IMR-90 (cell line): ENCODE data around the gene NUB1. TPM values are rescaled to one million over a fixed set of nuclear protein-coding genes. Genes with fewer than 3 reads are reported as not detected.

Experiments used
- ATAC-seq: fragments of 200-7000 bp; cut with Tn5 transposase; 2 replicates; pipeline ENCODE4 v1.9.1; 2020; ENCODE audit warnings: low read depth, mild to moderate bottlenecking, moderate library complexity
- BruUV-seq: library from RNA; stranded (reverse); fragments of 400-500 nt; replicated peaks from 2 replicates; lab custom pipeline; 2021; lab: Mats Ljungman, UMichigan
- CTCF ChIA-PET: fragments of 300-600 bp; formaldehyde crosslinking; extraction: SDS; loops from one replicate; lab custom pipeline; 2021; ENCODE audit warnings: antibody characterized with exemption; lab: Yijun Ruan, JAX
- POLR2A ChIA-PET: fragments of 300-600 bp; sonication (Branson Sonifier 250); formaldehyde crosslinking; loops from one replicate; lab custom pipeline; 2022; ENCODE audit warnings: antibody characterized with exemption; ENCODE audit not compliant: unreplicated experiment; lab: Charles Lee
- DNase-seq: peaks from one replicate; pipeline ENCODE4 v3.0.0; 2013
- H2AFZ ChIP-seq: replicated peaks from 2 replicates; pipeline ENCODE3; 2013; ENCODE audit warnings: low read length, mild to moderate bottlenecking; ENCODE audit not compliant: poor library complexity
- H2AK5ac ChIP-seq: 2 replicates; pipeline ENCODE4 v1.6.1; 2013; ENCODE audit warnings: low read depth, low read length, inconsistent platforms
- H2AK9ac ChIP-seq: replicated peaks from 2 replicates; pipeline ENCODE3; 2013; ENCODE audit warnings: mild to moderate bottlenecking, low read depth, low read length, moderate library complexity; ENCODE audit not compliant: poor library complexity
- H2BK120ac ChIP-seq: 2 replicates; pipeline ENCODE4 v1.6.1; 2013; ENCODE audit warnings: low read depth, low read length, inconsistent platforms
- H2BK15ac ChIP-seq: 3 replicates; pipeline ENCODE4 v1.6.1; 2013; ENCODE audit warnings: low read depth, low read length, inconsistent platforms
- H2BK20ac ChIP-seq: 2 replicates; pipeline ENCODE4 v1.6.1; 2013; ENCODE audit warnings: low read depth, mild to moderate bottlenecking, inconsistent platforms, low read length, moderate library complexity
- H2BK5ac ChIP-seq: 2 replicates; pipeline ENCODE4 v1.6.1; 2013; ENCODE audit warnings: mild to moderate bottlenecking, low read depth, low read length, inconsistent platforms; ENCODE audit not compliant: poor library complexity, severe bottlenecking
- H3K14ac ChIP-seq: replicated peaks from 2 replicates; pipeline ENCODE4 v1.6.1; 2013; ENCODE audit warnings: low read depth, low read length, inconsistent platforms
- H3K18ac ChIP-seq: 2 replicates; pipeline ENCODE4 v1.6.1; 2013; ENCODE audit warnings: low read depth, low read length, control low read depth
- H3K23ac ChIP-seq: 2 replicates; pipeline ENCODE4 v1.6.1; 2013; ENCODE audit warnings: low read depth, low read length, inconsistent platforms
- H3K27ac ChIP-seq: 2 replicates; pipeline ENCODE4 v1.5.1; 2013; ENCODE audit warnings: mild to moderate bottlenecking, control low read depth, low read length; ENCODE audit not compliant: insufficient read depth
- H3K27me3 ChIP-seq: 2 replicates; pipeline ENCODE4 v1.6.1; 2013; ENCODE audit warnings: low read length; ENCODE audit not compliant: control insufficient read depth, insufficient read depth
- H3K36me3 ChIP-seq: 2 replicates; pipeline ENCODE4 v1.6.1; 2013; ENCODE audit warnings: low read length, mixed read lengths; ENCODE audit not compliant: control insufficient read depth, insufficient read depth
- H3K4ac ChIP-seq: 2 replicates; pipeline ENCODE4 v1.6.1; 2013; ENCODE audit warnings: low read depth, low read length, inconsistent platforms
- H3K4me1 ChIP-seq: 2 replicates; pipeline ENCODE4 v1.6.1; 2013; ENCODE audit warnings: low read length, mixed read lengths; ENCODE audit not compliant: control insufficient read depth, insufficient read depth
- H3K4me2 ChIP-seq: 2 replicates; pipeline ENCODE4 v1.6.1; 2013; ENCODE audit warnings: low read depth, mild to moderate bottlenecking, control low read depth, low read length, moderate library complexity
- H3K4me3 ChIP-seq: 2 replicates; pipeline ENCODE4 v1.5.1; 2013; ENCODE audit warnings: low read depth, mild to moderate bottlenecking, control low read depth, low read length, moderate library complexity; ENCODE audit not compliant: insufficient read depth
- H3K56ac ChIP-seq: 2 replicates; pipeline ENCODE4 v1.6.1; 2013; ENCODE audit warnings: low read length, inconsistent platforms; ENCODE audit not compliant: insufficient read depth; ENCODE audit errors: extremely low read depth
- H3K79me1 ChIP-seq, 2 experiments: 2 replicates each; pipeline ENCODE4 v1.6.1; 2013; ENCODE audit warnings: low read length in 2 of 2, inconsistent platforms in 1 of 2, low read depth in 1 of 2
- H3K9ac ChIP-seq: 2 replicates; pipeline ENCODE4 v1.6.1; 2013; ENCODE audit warnings: low read depth, low read length, control low read depth
- H3K9me1 ChIP-seq: 2 replicates; pipeline ENCODE4 v1.6.1; 2013; ENCODE audit warnings: low read length, inconsistent platforms; ENCODE audit not compliant: insufficient read depth
- H3K9me3 ChIP-seq: 2 replicates; pipeline ENCODE4 v1.6.1; 2013; ENCODE audit warnings: low read length; ENCODE audit not compliant: control insufficient read depth, insufficient read depth
- H4K20me1 ChIP-seq: 2 replicates; pipeline ENCODE4 v1.6.1; 2013; ENCODE audit warnings: low read length, inconsistent platforms; ENCODE audit not compliant: insufficient read depth
- H4K5ac ChIP-seq: 2 replicates; pipeline ENCODE4 v1.6.1; 2013; ENCODE audit warnings: mild to moderate bottlenecking, low read depth, low read length, control low read depth
- H4K8ac ChIP-seq, 2 experiments: 2 replicates each; pipeline ENCODE4 v1.6.1; 2013; ENCODE audit warnings: low read depth in 2 of 2, low read length in 2 of 2, control low read depth in 1 of 2, inconsistent platforms in 1 of 2
- H4K91ac ChIP-seq: 2 replicates; pipeline ENCODE4 v1.6.1; 2013; ENCODE audit warnings: low read depth, low read length, inconsistent platforms; ENCODE audit not compliant: insufficient read depth
- CEBPB ChIP-seq: IDR thresholded peaks from 2 replicates; pipeline ENCODE4 v1.6.1; 2012; ENCODE audit warnings: low read depth, low read length, improper control_type of control experiment
- CHD1 ChIP-seq: IDR thresholded peaks from 2 replicates; pipeline ENCODE4 v1.6.1; 2012; ENCODE audit warnings: low read depth, low read length, improper control_type of control experiment
- CTCF ChIP-seq: conservative IDR thresholded peaks from 2 replicates; pipeline ENCODE4 v1.5.1; 2012; ENCODE audit warnings: mild to moderate bottlenecking, low read depth, low read length, improper control_type of control experiment
- ELK1 ChIP-seq: fragments of 150-350 bp; IDR thresholded peaks from 2 replicates; pipeline ENCODE4 v1.6.1; 2016; ENCODE audit warnings: low read depth, mild to moderate bottlenecking, low read length, moderate library complexity, borderline replicate concordance
- FOS ChIP-seq: fragments of 150-350 bp; IDR thresholded peaks from 2 replicates; pipeline ENCODE4 v1.6.1; 2016; ENCODE audit warnings: low read depth, low read length
- MXI1 ChIP-seq: IDR thresholded peaks from 2 replicates; pipeline ENCODE4 v1.6.1; 2012; ENCODE audit warnings: low read depth, mild to moderate bottlenecking, low read length, moderate library complexity, borderline replicate concordance
- NFE2L2 ChIP-seq: fragments of 150-350 bp; IDR thresholded peaks from 2 replicates; pipeline ENCODE4 v1.6.1; 2016; ENCODE audit warnings: low read depth, mild to moderate bottlenecking, low read length
- POLR2A ChIP-seq: IDR thresholded peaks from 2 replicates; pipeline ENCODE4 v1.6.1; 2012; ENCODE audit warnings: mild to moderate bottlenecking, low read depth, low read length
- RAD21 ChIP-seq: IDR thresholded peaks from 2 replicates; pipeline ENCODE4 v1.6.1; 2012; ENCODE audit warnings: low read length, improper control_type of control experiment
- SMC3 ChIP-seq: fragments of 150-350 bp; IDR thresholded peaks from 2 replicates; pipeline ENCODE4 v1.6.1; 2016; ENCODE audit warnings: low read depth, mild to moderate bottlenecking, antibody characterized with exemption, low read length, moderate library complexity
- USF2 ChIP-seq: fragments of 150-350 bp; IDR thresholded peaks from 2 replicates; pipeline ENCODE4 v1.6.1; 2017; ENCODE audit warnings: mild to moderate bottlenecking, antibody characterized with exemption, low read length, low read depth
- WGBS, 2 experiments: methylation state at CpG; one replicate each; pipeline versions ENCODE4 v1.1.5 to v1.1.7; 2013; ENCODE audit warnings: missing lambda C conversion rate in 2 of 2; ENCODE audit not compliant: insufficient read length in 1 of 2; ENCODE audit errors: extremely low coverage in 2 of 2; 5-methylcytosine and 5-hydroxymethylcytosine counted together
- dilution Hi-C: fragments of 300-500 bp; cut with HindIII; formaldehyde crosslinking; loops from one replicate; pipeline ENCODE4 v1.14.3; 2018; ENCODE audit warnings: low sequenced_read_pairs; ENCODE audit not compliant: unreplicated experiment
- in situ Hi-C: fragments of 300-500 bp; cut with MboI; formaldehyde crosslinking; loops from 3 replicates; pipeline ENCODE4 v1.14.3; 2019; ENCODE audit warnings: low sequenced_read_pairs, inconsistent platforms, mixed read lengths
- intact Hi-C: fragments of 100-400 bp; cut with micrococcal nuclease; formaldehyde crosslinking; loops from 2 replicates; pipeline ENCODE4 v1.10.0; 2022
- polyA plus RNA-seq, 3 experiments: library from polyadenylated mRNA; depleted of rRNA; stranded (reverse); fragments of >200 nt; gene quantifications; 2 replicates each; pipeline ENCODE4 v1.2.3, GENCODE V29; 2012; ENCODE audit warnings: low replicate concordance in 1 of 3
- total RNA-seq: library from RNA; depleted of rRNA; stranded (reverse); fragments of >200 nt; gene quantifications from 2 replicates; pipeline ENCODE4 v1.2.3, GENCODE V29; 2012

The NUB1 gene
- total and polyA plus RNA-seq, 2 of the 4 experiments (the other 2 are of a cell fraction) = 20.1 to 29.7 TPM

- no peak overlapping the region for H4K5ac ChIP-seq
- no peak for ATAC-seq
- H2AK9ac ChIP-seq = no peak overlapping the region
- dilution Hi-C loops = no loop called here
- BruUV-seq = no TSS peak
- H3K27ac ChIP-seq = no peak overlapping the region
- no peak overlapping the region for H2BK15ac ChIP-seq
- H3K9me1 ChIP-seq = no peaks in the 10 kb centered on the region
- in situ Hi-C loops = no loop called here
- no peak overlapping the region for H3K56ac ChIP-seq
- no peak overlapping the region for H3K4me3 ChIP-seq
- no peak overlapping the region for H4K8ac ChIP-seq
- H3K4ac ChIP-seq = no peak overlapping the region
- no peak overlapping the region for H3K9ac ChIP-seq
- no peak overlapping the region for H3K14ac ChIP-seq
- CTCF ChIA-PET = no interaction called here
- no peaks in the 10 kb centered on the region for H3K9me3 ChIP-seq
- no peak overlapping the region for H4K91ac ChIP-seq
- no peak overlapping the region for H2BK5ac ChIP-seq
- H2AK5ac ChIP-seq = no peak overlapping the region
- no peak overlapping the region for H2AFZ ChIP-seq
- no peaks in the 10 kb centered on the region for H3K4me1 ChIP-seq
- no peak overlapping the region for H2BK20ac ChIP-seq
- no peaks in the 10 kb centered on the region for H4K20me1 ChIP-seq
- POLR2A ChIA-PET = no interaction called here
- DNase-seq = no peak
- 92% methylated on average over 7 of the region's 13 CpGs; no CpG with 5 or more reads in 1 of the 2 experiments for WGBS, 2 experiments
- peaks cover 16% of the 10 kb centered on the region for H3K27me3 ChIP-seq
- H3K4me2 ChIP-seq = no peak overlapping the region
- H2BK120ac ChIP-seq = no peak overlapping the region
- H3K18ac ChIP-seq = no peak overlapping the region
- H3K23ac ChIP-seq = no peak overlapping the region
- H3K79me1 ChIP-seq = no peaks in the 10 kb centered on the region
- no peaks in the 10 kb centered on the region for H3K36me3 ChIP-seq
- TF ChIP-seq CEBPB (no peak), FOS (no peak), CHD1 (no peak), CTCF (no peak), USF2 (no peak), MXI1 (no peak), SMC3 (no peak), ELK1 (no peak), POLR2A (no peak), NFE2L2 (no peak), RAD21 (no peak)
- intact Hi-C loops = no loop called here
These were observed 55.4 kb downstream of the NUB1 start for GRCh38 chr7:151397026-151397425.
